IMR-90 (cell line): ENCODE data around the gene SDK1. TPM values are rescaled to one million over a fixed set of nuclear protein-coding genes. Genes with fewer than 3 reads are reported as not detected.

ENCODE experiments used
- ATAC-seq: fragments of 200-7000 bp; cut with Tn5 transposase; 2 replicates; pipeline ENCODE4 v1.9.1; 2020; ENCODE audit warnings: low read depth, mild to moderate bottlenecking, moderate library complexity
- BruUV-seq: library from RNA; stranded (reverse); fragments of 400-500 nt; replicated peaks from 2 replicates; lab custom pipeline; 2021; lab: Mats Ljungman, UMichigan
- CTCF ChIA-PET: fragments of 300-600 bp; formaldehyde crosslinking; extraction: SDS; loops from one replicate; lab custom pipeline; 2021; ENCODE audit warnings: antibody characterized with exemption; lab: Yijun Ruan, JAX
- POLR2A ChIA-PET: fragments of 300-600 bp; sonication (Branson Sonifier 250); formaldehyde crosslinking; loops from one replicate; lab custom pipeline; 2022; ENCODE audit warnings: antibody characterized with exemption; ENCODE audit not compliant: unreplicated experiment; lab: Charles Lee
- DNase-seq: peaks from one replicate; pipeline ENCODE4 v3.0.0; 2013
- H2AFZ ChIP-seq: replicated peaks from 2 replicates; pipeline ENCODE3; 2013; ENCODE audit warnings: low read length, mild to moderate bottlenecking; ENCODE audit not compliant: poor library complexity
- H2AK5ac ChIP-seq: 2 replicates; pipeline ENCODE4 v1.6.1; 2013; ENCODE audit warnings: low read depth, low read length, inconsistent platforms
- H2AK9ac ChIP-seq: replicated peaks from 2 replicates; pipeline ENCODE3; 2013; ENCODE audit warnings: mild to moderate bottlenecking, low read depth, low read length, moderate library complexity; ENCODE audit not compliant: poor library complexity
- H2BK120ac ChIP-seq: 2 replicates; pipeline ENCODE4 v1.6.1; 2013; ENCODE audit warnings: low read depth, low read length, inconsistent platforms
- H2BK15ac ChIP-seq: 3 replicates; pipeline ENCODE4 v1.6.1; 2013; ENCODE audit warnings: low read depth, low read length, inconsistent platforms
- H2BK20ac ChIP-seq: 2 replicates; pipeline ENCODE4 v1.6.1; 2013; ENCODE audit warnings: low read depth, mild to moderate bottlenecking, inconsistent platforms, low read length, moderate library complexity
- H2BK5ac ChIP-seq: 2 replicates; pipeline ENCODE4 v1.6.1; 2013; ENCODE audit warnings: mild to moderate bottlenecking, low read depth, low read length, inconsistent platforms; ENCODE audit not compliant: poor library complexity, severe bottlenecking
- H3K14ac ChIP-seq: replicated peaks from 2 replicates; pipeline ENCODE4 v1.6.1; 2013; ENCODE audit warnings: low read depth, low read length, inconsistent platforms
- H3K18ac ChIP-seq: 2 replicates; pipeline ENCODE4 v1.6.1; 2013; ENCODE audit warnings: low read depth, low read length, control low read depth
- H3K23ac ChIP-seq: 2 replicates; pipeline ENCODE4 v1.6.1; 2013; ENCODE audit warnings: low read depth, low read length, inconsistent platforms
- H3K27ac ChIP-seq: 2 replicates; pipeline ENCODE4 v1.5.1; 2013; ENCODE audit warnings: mild to moderate bottlenecking, control low read depth, low read length; ENCODE audit not compliant: insufficient read depth
- H3K27me3 ChIP-seq: 2 replicates; pipeline ENCODE4 v1.6.1; 2013; ENCODE audit warnings: low read length; ENCODE audit not compliant: control insufficient read depth, insufficient read depth
- H3K36me3 ChIP-seq: 2 replicates; pipeline ENCODE4 v1.6.1; 2013; ENCODE audit warnings: low read length, mixed read lengths; ENCODE audit not compliant: control insufficient read depth, insufficient read depth
- H3K4ac ChIP-seq: 2 replicates; pipeline ENCODE4 v1.6.1; 2013; ENCODE audit warnings: low read depth, low read length, inconsistent platforms
- H3K4me1 ChIP-seq: 2 replicates; pipeline ENCODE4 v1.6.1; 2013; ENCODE audit warnings: low read length, mixed read lengths; ENCODE audit not compliant: control insufficient read depth, insufficient read depth
- H3K4me2 ChIP-seq: 2 replicates; pipeline ENCODE4 v1.6.1; 2013; ENCODE audit warnings: low read depth, mild to moderate bottlenecking, control low read depth, low read length, moderate library complexity
- H3K4me3 ChIP-seq: 2 replicates; pipeline ENCODE4 v1.5.1; 2013; ENCODE audit warnings: low read depth, mild to moderate bottlenecking, control low read depth, low read length, moderate library complexity; ENCODE audit not compliant: insufficient read depth
- H3K56ac ChIP-seq: 2 replicates; pipeline ENCODE4 v1.6.1; 2013; ENCODE audit warnings: low read length, inconsistent platforms; ENCODE audit not compliant: insufficient read depth; ENCODE audit errors: extremely low read depth
- H3K79me1 ChIP-seq, 2 experiments: 2 replicates each; pipeline ENCODE4 v1.6.1; 2013; ENCODE audit warnings: low read length in 2 of 2, inconsistent platforms in 1 of 2, low read depth in 1 of 2
- H3K9ac ChIP-seq: 2 replicates; pipeline ENCODE4 v1.6.1; 2013; ENCODE audit warnings: low read depth, low read length, control low read depth
- H3K9me1 ChIP-seq: 2 replicates; pipeline ENCODE4 v1.6.1; 2013; ENCODE audit warnings: low read length, inconsistent platforms; ENCODE audit not compliant: insufficient read depth
- H3K9me3 ChIP-seq: 2 replicates; pipeline ENCODE4 v1.6.1; 2013; ENCODE audit warnings: low read length; ENCODE audit not compliant: control insufficient read depth, insufficient read depth
- H4K20me1 ChIP-seq: 2 replicates; pipeline ENCODE4 v1.6.1; 2013; ENCODE audit warnings: low read length, inconsistent platforms; ENCODE audit not compliant: insufficient read depth
- H4K5ac ChIP-seq: 2 replicates; pipeline ENCODE4 v1.6.1; 2013; ENCODE audit warnings: mild to moderate bottlenecking, low read depth, low read length, control low read depth
- H4K8ac ChIP-seq, 2 experiments: 2 replicates each; pipeline ENCODE4 v1.6.1; 2013; ENCODE audit warnings: low read depth in 2 of 2, low read length in 2 of 2, control low read depth in 1 of 2, inconsistent platforms in 1 of 2
- H4K91ac ChIP-seq: 2 replicates; pipeline ENCODE4 v1.6.1; 2013; ENCODE audit warnings: low read depth, low read length, inconsistent platforms; ENCODE audit not compliant: insufficient read depth
- BHLHE40 ChIP-seq: fragments of 150-350 bp; IDR thresholded peaks from 2 replicates; pipeline ENCODE4 v1.6.1; 2016; ENCODE audit warnings: mild to moderate bottlenecking, low read depth, low read length
- CEBPB ChIP-seq: IDR thresholded peaks from 2 replicates; pipeline ENCODE4 v1.6.1; 2012; ENCODE audit warnings: low read depth, low read length, improper control_type of control experiment
- CHD1 ChIP-seq: IDR thresholded peaks from 2 replicates; pipeline ENCODE4 v1.6.1; 2012; ENCODE audit warnings: low read depth, low read length, improper control_type of control experiment
- FOS ChIP-seq: fragments of 150-350 bp; IDR thresholded peaks from 2 replicates; pipeline ENCODE4 v1.6.1; 2016; ENCODE audit warnings: low read depth, low read length
- MAFK ChIP-seq: IDR thresholded peaks from 2 replicates; pipeline ENCODE4 v1.6.1; 2012; ENCODE audit warnings: low read depth, low read length, improper control_type of control experiment
- MAZ ChIP-seq: IDR thresholded peaks from 2 replicates; pipeline ENCODE4 v1.6.1; 2012; ENCODE audit warnings: low read depth, mild to moderate bottlenecking, low read length, improper control_type of control experiment, moderate library complexity, borderline replicate concordance
- MXI1 ChIP-seq: IDR thresholded peaks from 2 replicates; pipeline ENCODE4 v1.6.1; 2012; ENCODE audit warnings: low read depth, mild to moderate bottlenecking, low read length, moderate library complexity, borderline replicate concordance
- NFE2L2 ChIP-seq: fragments of 150-350 bp; IDR thresholded peaks from 2 replicates; pipeline ENCODE4 v1.6.1; 2016; ENCODE audit warnings: low read depth, mild to moderate bottlenecking, low read length
- POLR2A ChIP-seq: IDR thresholded peaks from 2 replicates; pipeline ENCODE4 v1.6.1; 2012; ENCODE audit warnings: mild to moderate bottlenecking, low read depth, low read length
- RAD21 ChIP-seq: IDR thresholded peaks from 2 replicates; pipeline ENCODE4 v1.6.1; 2012; ENCODE audit warnings: low read length, improper control_type of control experiment
- RCOR1 ChIP-seq: IDR thresholded peaks from 2 replicates; pipeline ENCODE4 v1.6.1; 2012; ENCODE audit warnings: mild to moderate bottlenecking, low read length, improper control_type of control experiment; ENCODE audit not compliant: insufficient replicate concordance
- RFX5 ChIP-seq: IDR thresholded peaks from 2 replicates; pipeline ENCODE4 v1.8.0; 2012; ENCODE audit warnings: low read depth, mild to moderate bottlenecking, low read length, moderate library complexity
- SMC3 ChIP-seq: fragments of 150-350 bp; IDR thresholded peaks from 2 replicates; pipeline ENCODE4 v1.6.1; 2016; ENCODE audit warnings: low read depth, mild to moderate bottlenecking, antibody characterized with exemption, low read length, moderate library complexity
- USF2 ChIP-seq: fragments of 150-350 bp; IDR thresholded peaks from 2 replicates; pipeline ENCODE4 v1.6.1; 2017; ENCODE audit warnings: mild to moderate bottlenecking, antibody characterized with exemption, low read length, low read depth
- WGBS, 2 experiments: methylation state at CpG; one replicate each; pipeline versions ENCODE4 v1.1.5 to v1.1.7; 2013; ENCODE audit warnings: missing lambda C conversion rate in 2 of 2; ENCODE audit not compliant: insufficient read length in 1 of 2; ENCODE audit errors: extremely low coverage in 2 of 2; 5-methylcytosine and 5-hydroxymethylcytosine counted together
- dilution Hi-C: fragments of 300-500 bp; cut with HindIII; formaldehyde crosslinking; loops from one replicate; pipeline ENCODE4 v1.14.3; 2018; ENCODE audit warnings: low sequenced_read_pairs; ENCODE audit not compliant: unreplicated experiment
- in situ Hi-C: fragments of 300-500 bp; cut with MboI; formaldehyde crosslinking; loops from 3 replicates; pipeline ENCODE4 v1.14.3; 2019; ENCODE audit warnings: low sequenced_read_pairs, inconsistent platforms, mixed read lengths
- intact Hi-C: fragments of 100-400 bp; cut with micrococcal nuclease; formaldehyde crosslinking; loops from 2 replicates; pipeline ENCODE4 v1.10.0; 2022
- polyA plus RNA-seq, 3 experiments: library from polyadenylated mRNA; depleted of rRNA; stranded (reverse); fragments of >200 nt; gene quantifications; 2 replicates each; pipeline ENCODE4 v1.2.3, GENCODE V29; 2012; ENCODE audit warnings: low replicate concordance in 1 of 3
- total RNA-seq: library from RNA; depleted of rRNA; stranded (reverse); fragments of >200 nt; gene quantifications from 2 replicates; pipeline ENCODE4 v1.2.3, GENCODE V29; 2012
- TF ChIP-seq, protein P1 (sequence below): conservative IDR thresholded peaks from 2 replicates; pipeline ENCODE4 v1.5.1; 2012; ENCODE audit warnings: mild to moderate bottlenecking, low read depth, low read length, improper control_type of control experiment
- TF ChIP-seq, protein P2 (sequence below): fragments of 150-350 bp; IDR thresholded peaks from 2 replicates; pipeline ENCODE4 v1.6.1; 2016; ENCODE audit warnings: low read depth, mild to moderate bottlenecking, low read length, moderate library complexity, borderline replicate concordance

The SDK1 gene
- total and polyA plus RNA-seq, 2 of the 4 experiments (the other 2 are of a cell fraction), result 1.5 to 1.6 TPM

GRCh38 chr7:3266240-3266639, 34.8 kb upstream of the SDK1 start:
- TF ChIP-seq RCOR1, result no peak
- TF ChIP-seq, protein P1, sequence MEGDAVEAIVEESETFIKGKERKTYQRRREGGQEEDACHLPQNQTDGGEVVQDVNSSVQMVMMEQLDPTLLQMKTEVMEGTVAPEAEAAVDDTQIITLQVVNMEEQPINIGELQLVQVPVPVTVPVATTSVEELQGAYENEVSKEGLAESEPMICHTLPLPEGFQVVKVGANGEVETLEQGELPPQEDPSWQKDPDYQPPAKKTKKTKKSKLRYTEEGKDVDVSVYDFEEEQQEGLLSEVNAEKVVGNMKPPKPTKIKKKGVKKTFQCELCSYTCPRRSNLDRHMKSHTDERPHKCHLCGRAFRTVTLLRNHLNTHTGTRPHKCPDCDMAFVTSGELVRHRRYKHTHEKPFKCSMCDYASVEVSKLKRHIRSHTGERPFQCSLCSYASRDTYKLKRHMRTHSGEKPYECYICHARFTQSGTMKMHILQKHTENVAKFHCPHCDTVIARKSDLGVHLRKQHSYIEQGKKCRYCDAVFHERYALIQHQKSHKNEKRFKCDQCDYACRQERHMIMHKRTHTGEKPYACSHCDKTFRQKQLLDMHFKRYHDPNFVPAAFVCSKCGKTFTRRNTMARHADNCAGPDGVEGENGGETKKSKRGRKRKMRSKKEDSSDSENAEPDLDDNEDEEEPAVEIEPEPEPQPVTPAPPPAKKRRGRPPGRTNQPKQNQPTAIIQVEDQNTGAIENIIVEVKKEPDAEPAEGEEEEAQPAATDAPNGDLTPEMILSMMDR, result no peak
- no peak for TF ChIP-seq MXI1
- TF ChIP-seq USF2, result no peak
- TF ChIP-seq POLR2A, result no peak
- TF ChIP-seq NFE2L2, result no peak
- TF ChIP-seq RAD21, result no peak
- no peak for TF ChIP-seq MAFK
- TF ChIP-seq, protein P2, sequence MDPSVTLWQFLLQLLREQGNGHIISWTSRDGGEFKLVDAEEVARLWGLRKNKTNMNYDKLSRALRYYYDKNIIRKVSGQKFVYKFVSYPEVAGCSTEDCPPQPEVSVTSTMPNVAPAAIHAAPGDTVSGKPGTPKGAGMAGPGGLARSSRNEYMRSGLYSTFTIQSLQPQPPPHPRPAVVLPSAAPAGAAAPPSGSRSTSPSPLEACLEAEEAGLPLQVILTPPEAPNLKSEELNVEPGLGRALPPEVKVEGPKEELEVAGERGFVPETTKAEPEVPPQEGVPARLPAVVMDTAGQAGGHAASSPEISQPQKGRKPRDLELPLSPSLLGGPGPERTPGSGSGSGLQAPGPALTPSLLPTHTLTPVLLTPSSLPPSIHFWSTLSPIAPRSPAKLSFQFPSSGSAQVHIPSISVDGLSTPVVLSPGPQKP, result no peak
- TF ChIP-seq MAZ, result no peak
- TF ChIP-seq CHD1, result no peak
- TF ChIP-seq CEBPB, result no peak
- no peak for TF ChIP-seq BHLHE40
- TF ChIP-seq SMC3, result no peak
- TF ChIP-seq RFX5, result no peak
- TF ChIP-seq FOS, result no peak
- H3K36me3 ChIP-seq, result no peaks in the 10 kb centered on the region
- no peak overlapping the region for H3K4ac ChIP-seq
- H2BK5ac ChIP-seq, result no peak overlapping the region
- H3K4me3 ChIP-seq, result no peak overlapping the region
- H3K79me1 ChIP-seq, result no peaks in the 10 kb centered on the region
- ChIA-PET CTCF (interaction anchor here (0.7 kb wide), 1 partner anchor 453 kb away, joined by 3 read pairs; no protein-coding TSS in a partner anchor), POLR2A (no interaction called here)
- no peak overlapping the region for H4K5ac ChIP-seq
- H3K4me1 ChIP-seq, result peaks cover 2% of the 10 kb centered on the region; the same call in 1 of the 2 replicates
- no peak overlapping the region for H3K18ac ChIP-seq
- no TSS peak for BruUV-seq
- H3K27me3 ChIP-seq, result peaks cover 7% of the 10 kb centered on the region; the same call in 1 of the 2 replicates
- no peak for ATAC-seq
- no CpG with 5 or more reads among the region's 4 CpGs for WGBS, 2 experiments
- H4K20me1 ChIP-seq, result no peaks in the 10 kb centered on the region
- no peak overlapping the region for H3K14ac ChIP-seq
- H2AK5ac ChIP-seq, result no peak overlapping the region
- H2BK15ac ChIP-seq, result no peak overlapping the region
- intact Hi-C loops (no loop called here), in situ Hi-C loops (no loop called here), dilution Hi-C loops (no loop called here)
- no peak overlapping the region for H3K4me2 ChIP-seq
- H3K9ac ChIP-seq, result no peak overlapping the region
- H4K8ac ChIP-seq, result no peak overlapping the region
- 0 out of 2 replicates have a peak, but pooled peaks cover 2% of the 10 kb centered on the region for H3K9me1 ChIP-seq
- H2BK120ac ChIP-seq, result no peak overlapping the region
- no peak for DNase-seq
- no peak overlapping the region for H2AK9ac ChIP-seq
- no peaks in the 10 kb centered on the region; the same call in 1 of the 2 replicates for H3K9me3 ChIP-seq
- no peak overlapping the region for H2AFZ ChIP-seq
- no peak overlapping the region for H3K23ac ChIP-seq
- no peak overlapping the region for H2BK20ac ChIP-seq
- H4K91ac ChIP-seq, result no peak overlapping the region
- no peak overlapping the region for H3K27ac ChIP-seq
- no peak overlapping the region for H3K56ac ChIP-seq
